ENCODE data around the gene PGF.

GRCh38 chr14:74898694-74899093 lies 56.7 kb downstream of the PGF start:
- TF ChIP-seq CTCF (IDR thresholded peaks at IDR 0.05), result no peak
- no peak for TF ChIP-seq POLR2A (IDR thresholded peaks at IDR 0.05)

All from esophagus squamous epithelium (tissue), 4 donors.